AG09309 (cell line): ENCODE results near the gene AMDHD2.
A peak's percentile ranks its signal among the peaks of the same experiment; 100 is the strongest.
"Not testable (repeated sequence)": the region's sequence is repeated elsewhere in the genome, so short reads cannot be mapped to it uniquely, and the experiment has no call there.

Experiments used
- DNase-seq: peaks from one replicate; pipeline ENCODE4 v3.0.0-alpha.2; 2010; ENCODE audit warnings: low read depth
- H3K4me3 ChIP-seq: 2 replicates; pipeline ENCODE4 v1.5.1; 2011; ENCODE audit warnings: mild to moderate bottlenecking, low read depth, low read length, moderate library complexity; ENCODE audit not compliant: control insufficient read depth
- TF ChIP-seq, protein P1 (sequence below): IDR thresholded peaks from 2 replicates; pipeline ENCODE4 v1.5.1; 2011; ENCODE audit warnings: mild to moderate bottlenecking, low read depth, low read length, inconsistent platforms; ENCODE audit not compliant: insufficient read depth, control insufficient read depth; ENCODE audit errors: missing control alignments

The AMDHD2 gene

GRCh38 chr16:2560131-2560797 lies 40.1 kb downstream of the AMDHD2 start:
- not testable (repeated sequence) for DNase-seq, H3K4me3 ChIP-seq

- H3K4me3 ChIP-seq, DNase-seq: not testable (repeated sequence)
- TF ChIP-seq, protein P1, sequence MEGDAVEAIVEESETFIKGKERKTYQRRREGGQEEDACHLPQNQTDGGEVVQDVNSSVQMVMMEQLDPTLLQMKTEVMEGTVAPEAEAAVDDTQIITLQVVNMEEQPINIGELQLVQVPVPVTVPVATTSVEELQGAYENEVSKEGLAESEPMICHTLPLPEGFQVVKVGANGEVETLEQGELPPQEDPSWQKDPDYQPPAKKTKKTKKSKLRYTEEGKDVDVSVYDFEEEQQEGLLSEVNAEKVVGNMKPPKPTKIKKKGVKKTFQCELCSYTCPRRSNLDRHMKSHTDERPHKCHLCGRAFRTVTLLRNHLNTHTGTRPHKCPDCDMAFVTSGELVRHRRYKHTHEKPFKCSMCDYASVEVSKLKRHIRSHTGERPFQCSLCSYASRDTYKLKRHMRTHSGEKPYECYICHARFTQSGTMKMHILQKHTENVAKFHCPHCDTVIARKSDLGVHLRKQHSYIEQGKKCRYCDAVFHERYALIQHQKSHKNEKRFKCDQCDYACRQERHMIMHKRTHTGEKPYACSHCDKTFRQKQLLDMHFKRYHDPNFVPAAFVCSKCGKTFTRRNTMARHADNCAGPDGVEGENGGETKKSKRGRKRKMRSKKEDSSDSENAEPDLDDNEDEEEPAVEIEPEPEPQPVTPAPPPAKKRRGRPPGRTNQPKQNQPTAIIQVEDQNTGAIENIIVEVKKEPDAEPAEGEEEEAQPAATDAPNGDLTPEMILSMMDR = peak; percentile 39
Observed at GRCh38 chr16:2560798-2561133, 40.6 kb downstream of the AMDHD2 start.

GRCh38 chr16:2567506-2567905 lies 47.3 kb downstream of the AMDHD2 start:
- H3K4me3 ChIP-seq, DNase-seq: not testable (repeated sequence)

DNA sequence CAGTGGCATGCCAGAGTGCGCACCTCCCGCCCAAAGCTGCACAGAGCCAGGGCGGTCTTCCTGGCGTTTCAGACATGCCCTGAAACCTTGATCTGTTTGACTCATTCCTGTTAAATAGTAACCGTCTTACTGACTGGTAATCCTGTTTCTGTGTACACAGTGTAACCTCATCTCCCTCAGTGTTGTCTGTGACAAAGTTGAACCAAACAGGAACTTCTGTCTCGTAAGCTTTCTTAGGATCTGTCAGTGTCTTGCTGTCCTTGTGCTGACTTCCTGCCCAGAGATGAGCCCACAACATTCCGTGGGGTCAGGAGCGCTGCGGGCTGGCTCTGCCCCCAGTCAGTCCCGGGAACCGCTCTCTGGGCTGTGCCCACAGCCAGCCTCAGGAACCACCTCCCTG lies 48.4 kb downstream of the AMDHD2 start:
- not testable (repeated sequence) for DNase-seq, H3K4me3 ChIP-seq

- DNase-seq, H3K4me3 ChIP-seq: not testable (repeated sequence)
Observed at GRCh38 chr16:2572704-2573103, 52.5 kb downstream of the AMDHD2 start.

GRCh38 chr16:2575839-2576238 lies 55.7 kb downstream of the AMDHD2 start:
- not testable (repeated sequence) for DNase-seq, H3K4me3 ChIP-seq

DNA sequence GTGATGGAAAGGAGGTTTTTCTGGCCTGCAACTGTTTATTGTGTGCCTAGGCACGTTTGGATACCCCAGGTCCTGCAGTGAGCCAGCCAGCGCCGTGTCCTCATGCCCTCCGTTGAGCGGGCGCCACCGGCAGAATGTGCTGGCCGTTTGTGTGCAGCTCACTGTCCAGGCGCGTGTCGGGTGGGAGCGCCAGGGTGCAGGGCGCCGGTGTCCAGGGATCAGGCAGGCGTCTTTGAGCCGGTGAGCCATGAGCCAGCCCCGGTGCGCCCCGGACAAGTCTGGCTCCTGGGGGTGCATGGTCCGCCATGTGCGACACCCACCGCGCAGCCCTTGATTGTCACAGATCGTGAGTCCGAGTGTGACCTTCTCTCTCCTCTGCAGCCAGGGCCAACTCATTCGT lies 56.9 kb downstream of the AMDHD2 start:
- not testable (repeated sequence) for DNase-seq, H3K4me3 ChIP-seq

DNA sequence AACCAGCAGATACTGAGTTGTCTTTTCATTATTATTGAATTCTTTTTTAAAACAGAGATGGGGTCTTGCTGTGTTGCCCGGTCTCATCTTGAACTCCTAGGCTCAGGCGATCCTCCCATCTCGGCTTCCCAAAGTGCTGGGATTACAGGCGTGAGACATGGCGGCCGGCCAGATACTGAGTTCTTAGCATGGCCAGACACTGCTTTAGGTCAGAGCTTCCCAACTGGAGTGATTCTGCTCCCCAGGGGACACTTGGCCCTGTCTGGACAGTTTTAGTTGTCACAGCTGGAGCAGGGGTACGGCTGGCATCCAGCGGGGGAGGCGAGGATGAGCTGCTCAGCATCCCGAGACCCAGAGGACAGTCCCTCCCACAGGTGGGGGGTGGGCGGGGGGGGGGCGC lies 58.7 kb downstream of the AMDHD2 start:
- H3K4me3 ChIP-seq, DNase-seq: not testable (repeated sequence)

- H3K4me3 ChIP-seq, DNase-seq: not testable (repeated sequence)
Observed at GRCh38 chr16:2580143-2580542, 60.0 kb downstream of the AMDHD2 start.

- not testable (repeated sequence) for H3K4me3 ChIP-seq, DNase-seq
Observed at GRCh38 chr16:2580818-2581217, 60.6 kb downstream of the AMDHD2 start.
